ENCODE results near the gene PCDHA4. TPM values are rescaled to one million over a fixed set of nuclear protein-coding genes. Genes with fewer than 3 reads are reported as not detected.
"Not testable (repeated sequence)": the region's sequence is repeated elsewhere in the genome, so short reads cannot be mapped to it uniquely, and the experiment has no call there.

Gene PCDHA4
- total and polyA plus RNA-seq, 2 donors (not counting 1 experiment from before 2014, with no cell fraction given) = 0.42 to 1.2 TPM

DNA sequence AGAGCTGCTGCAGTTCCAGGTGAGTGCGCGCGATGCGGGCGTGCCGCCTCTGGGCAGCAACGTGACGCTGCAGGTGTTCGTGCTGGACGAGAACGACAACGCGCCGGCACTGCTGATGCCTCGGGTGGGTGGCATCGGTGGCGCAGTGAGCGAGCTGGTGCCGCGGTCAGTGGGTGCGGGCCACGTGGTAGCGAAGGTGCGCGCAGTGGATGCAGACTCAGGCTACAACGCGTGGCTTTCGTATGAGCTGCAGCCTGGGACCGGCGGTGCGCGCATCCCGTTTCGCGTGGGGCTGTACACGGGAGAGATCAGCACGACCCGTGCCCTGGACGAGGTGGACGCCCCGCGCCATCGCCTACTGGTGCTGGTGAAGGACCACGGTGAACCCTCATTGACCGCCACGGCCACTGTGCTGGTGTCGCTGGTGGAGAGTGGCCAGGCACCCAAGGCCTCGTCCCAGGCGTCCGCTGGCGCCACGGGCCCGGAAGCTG, 4.0 kb upstream of the PCDHA4 start:
- TF ChIP-seq, protein P1, sequence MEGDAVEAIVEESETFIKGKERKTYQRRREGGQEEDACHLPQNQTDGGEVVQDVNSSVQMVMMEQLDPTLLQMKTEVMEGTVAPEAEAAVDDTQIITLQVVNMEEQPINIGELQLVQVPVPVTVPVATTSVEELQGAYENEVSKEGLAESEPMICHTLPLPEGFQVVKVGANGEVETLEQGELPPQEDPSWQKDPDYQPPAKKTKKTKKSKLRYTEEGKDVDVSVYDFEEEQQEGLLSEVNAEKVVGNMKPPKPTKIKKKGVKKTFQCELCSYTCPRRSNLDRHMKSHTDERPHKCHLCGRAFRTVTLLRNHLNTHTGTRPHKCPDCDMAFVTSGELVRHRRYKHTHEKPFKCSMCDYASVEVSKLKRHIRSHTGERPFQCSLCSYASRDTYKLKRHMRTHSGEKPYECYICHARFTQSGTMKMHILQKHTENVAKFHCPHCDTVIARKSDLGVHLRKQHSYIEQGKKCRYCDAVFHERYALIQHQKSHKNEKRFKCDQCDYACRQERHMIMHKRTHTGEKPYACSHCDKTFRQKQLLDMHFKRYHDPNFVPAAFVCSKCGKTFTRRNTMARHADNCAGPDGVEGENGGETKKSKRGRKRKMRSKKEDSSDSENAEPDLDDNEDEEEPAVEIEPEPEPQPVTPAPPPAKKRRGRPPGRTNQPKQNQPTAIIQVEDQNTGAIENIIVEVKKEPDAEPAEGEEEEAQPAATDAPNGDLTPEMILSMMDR (conservative IDR thresholded peaks at IDR 0.05 in 1 of 2, IDR thresholded peaks at IDR 0.05 in 1 of 2; ENCODE audit: low read depth in 1 of 2, low read length in 2 of 2) = no peak
- no peak for TF ChIP-seq EZH2 (IDR thresholded peaks at IDR 0.05; ENCODE audit: low read length, missing control alignments)
- Histone ChIP-seq H3K9me3 (ENCODE audit: control insufficient read depth, insufficient read depth, low read depth, low read length) (no peaks in the 10 kb centered on the region), H2AFZ (ENCODE audit: low read length) (no peak overlapping the region), H4K20me1 (ENCODE audit: control insufficient read depth, extremely low read depth, insufficient read depth, low read length) (no peaks in the 10 kb centered on the region), H3K36me3 (ENCODE audit: control insufficient read depth, insufficient read depth, low read length) (no peaks in the 10 kb centered on the region), H3K27ac (ENCODE audit: insufficient read depth, low read length) (no peak overlapping the region), H3K9ac (ENCODE audit: insufficient read depth, low read length) (no peak overlapping the region), H3K27me3 (ENCODE audit: control insufficient read depth, insufficient read depth, low read length) (no peaks in the 10 kb centered on the region), H3K4me1 (ENCODE audit: control insufficient read depth, extremely low read depth, insufficient read depth, low read length) (no peaks in the 10 kb centered on the region), H3K4me2 (ENCODE audit: extremely low read depth, insufficient read depth, low read length) (no peak overlapping the region), H3K4me3 (replicated peaks in 1 of 4; ENCODE audit: control extremely low read depth in 1 of 4, insufficient read depth in 1 of 4, low read depth in 3 of 4, low read length in 4 of 4) (no peak overlapping the region), H3K79me2 (ENCODE audit: control insufficient read depth, insufficient read depth, low read length) (no peaks in the 10 kb centered on the region)
- no peak for DNase-seq (ENCODE audit: low read depth in 2 of 2)

DNA sequence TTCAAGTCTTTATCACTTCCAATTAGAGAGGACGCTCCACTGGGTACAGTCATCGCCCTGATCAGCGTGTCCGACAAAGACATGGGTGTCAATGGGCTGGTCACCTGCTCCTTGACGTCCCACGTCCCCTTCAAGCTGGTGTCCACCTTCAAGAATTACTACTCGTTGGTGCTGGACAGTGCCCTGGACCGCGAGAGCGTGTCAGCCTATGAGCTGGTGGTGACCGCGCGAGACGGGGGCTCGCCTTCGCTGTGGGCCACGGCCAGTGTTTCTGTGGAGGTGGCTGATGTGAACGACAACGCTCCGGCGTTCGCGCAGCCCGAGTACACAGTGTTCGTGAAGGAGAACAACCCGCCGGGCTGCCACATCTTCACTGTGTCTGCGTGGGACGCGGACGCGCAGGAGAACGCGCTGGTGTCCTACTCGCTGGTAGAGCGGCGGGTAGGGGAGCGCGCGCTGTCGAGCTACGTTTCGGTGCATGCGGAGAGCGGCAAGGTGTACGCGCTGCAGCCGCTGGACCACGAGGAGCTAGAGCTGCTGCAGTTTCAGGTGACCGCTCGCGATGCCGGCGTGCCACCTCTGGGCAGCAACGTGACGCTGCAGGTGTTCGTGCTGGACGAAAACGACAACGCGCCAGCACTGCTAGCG, 1.5 kb downstream of the PCDHA4 start:
- H3K4me2 ChIP-seq (ENCODE audit: extremely low read depth, insufficient read depth, low read length); DNase-seq (ENCODE audit: low read depth in 2 of 2); H3K36me3 ChIP-seq (ENCODE audit: control insufficient read depth, insufficient read depth, low read length); H3K27me3 ChIP-seq (ENCODE audit: control insufficient read depth, insufficient read depth, low read length); H3K9ac ChIP-seq (ENCODE audit: insufficient read depth, low read length); H3K27ac ChIP-seq (ENCODE audit: insufficient read depth, low read length); H3K9me3 ChIP-seq (ENCODE audit: control insufficient read depth, insufficient read depth, low read depth, low read length); H3K4me3 ChIP-seq (replicated peaks in 1 of 4; ENCODE audit: control extremely low read depth in 1 of 4, insufficient read depth in 1 of 4, low read depth in 3 of 4, low read length in 4 of 4); H3K4me1 ChIP-seq (ENCODE audit: control insufficient read depth, extremely low read depth, insufficient read depth, low read length); H2AFZ ChIP-seq (ENCODE audit: low read length); H3K79me2 ChIP-seq (ENCODE audit: control insufficient read depth, insufficient read depth, low read length); H4K20me1 ChIP-seq (ENCODE audit: control insufficient read depth, extremely low read depth, insufficient read depth, low read length): not testable (repeated sequence)

DNA sequence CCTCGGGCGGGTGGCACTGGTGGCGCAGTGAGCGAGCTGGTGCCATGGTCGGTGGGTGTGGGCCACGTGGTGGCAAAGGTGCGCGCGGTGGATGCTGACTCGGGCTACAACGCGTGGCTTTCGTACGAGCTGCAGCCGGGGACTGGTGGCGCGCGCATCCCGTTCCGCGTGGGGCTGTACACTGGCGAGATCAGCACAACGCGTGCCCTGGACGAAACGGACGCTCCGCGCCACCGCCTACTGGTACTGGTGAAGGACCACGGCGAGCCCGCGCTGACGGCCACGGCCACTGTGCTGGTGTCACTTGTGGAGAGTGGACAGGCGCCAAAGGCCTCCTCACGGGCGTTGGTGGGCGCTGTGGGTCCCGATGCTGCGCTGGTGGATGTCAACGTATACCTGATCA, 2.0 kb downstream of the PCDHA4 start:
- no peak overlapping the region for H2AFZ ChIP-seq (ENCODE audit: low read length)
- H3K36me3 ChIP-seq (ENCODE audit: control insufficient read depth, insufficient read depth, low read length) = no peaks in the 10 kb centered on the region
- no peak overlapping the region for H3K4me2 ChIP-seq (ENCODE audit: extremely low read depth, insufficient read depth, low read length)
- H3K27ac ChIP-seq (ENCODE audit: insufficient read depth, low read length) = no peak overlapping the region
- DNase-seq (ENCODE audit: low read depth in 2 of 2) = no peak
- no peak overlapping the region for H3K9ac ChIP-seq (ENCODE audit: insufficient read depth, low read length)
- no peak overlapping the region for H3K4me3 ChIP-seq (replicated peaks in 1 of 4; ENCODE audit: control extremely low read depth in 1 of 4, insufficient read depth in 1 of 4, low read depth in 3 of 4, low read length in 4 of 4)
- TF ChIP-seq, protein P1 (conservative IDR thresholded peaks at IDR 0.05 in 1 of 2, IDR thresholded peaks at IDR 0.05 in 1 of 2; ENCODE audit: low read depth in 1 of 2, low read length in 2 of 2) = no peak
- TF ChIP-seq EZH2 (IDR thresholded peaks at IDR 0.05; ENCODE audit: low read length, missing control alignments) = no peak
- no peaks in the 10 kb centered on the region for H4K20me1 ChIP-seq (ENCODE audit: control insufficient read depth, extremely low read depth, insufficient read depth, low read length)
- no peaks in the 10 kb centered on the region for H3K9me3 ChIP-seq (ENCODE audit: control insufficient read depth, insufficient read depth, low read depth, low read length)
- H3K79me2 ChIP-seq (ENCODE audit: control insufficient read depth, insufficient read depth, low read length) = no peaks in the 10 kb centered on the region
- H3K4me1 ChIP-seq (ENCODE audit: control insufficient read depth, extremely low read depth, insufficient read depth, low read length) = no peaks in the 10 kb centered on the region
- no peaks in the 10 kb centered on the region for H3K27me3 ChIP-seq (ENCODE audit: control insufficient read depth, insufficient read depth, low read length)
